Measurements from ENCODE around the gene STK32B.
"Not testable (repeated sequence)": the region's sequence is repeated elsewhere in the genome, so short reads cannot be mapped to it uniquely, and the experiment has no call there.

The STK32B gene

GRCh38 chr4:5278213-5278612 is 226.9 kb downstream of the STK32B start:
- DNase-seq = no peak

- not testable (repeated sequence) for DNase-seq
Measured at GRCh38 chr4:5280069-5280468, 228.8 kb downstream of the STK32B start.

GRCh38 chr4:5280828-5281227 is 229.5 kb downstream of the STK32B start:
- no peak for DNase-seq

GRCh38 chr4:5283837-5284236 is 232.6 kb downstream of the STK32B start:
- DNase-seq = no peak

GRCh38 chr4:5284517-5284916 is 233.2 kb downstream of the STK32B start:
- DNase-seq = no peak

GRCh38 chr4:5292101-5292500 is 240.8 kb downstream of the STK32B start:
- peak; percentile 67 for DNase-seq

- not testable (repeated sequence) for DNase-seq
Measured at GRCh38 chr4:5298000-5298787, 246.9 kb downstream of the STK32B start.

GRCh38 chr4:5300283-5300682 is 249.0 kb downstream of the STK32B start:
- DNase-seq = no peak

GRCh38 chr4:5307928-5308327 is 256.6 kb downstream of the STK32B start:
- DNase-seq = no peak

- DNase-seq = no peak
Measured at GRCh38 chr4:5322321-5322720, 271.0 kb downstream of the STK32B start.

- no peak for DNase-seq
Measured at GRCh38 chr4:5330339-5330989, 279.2 kb downstream of the STK32B start.

- DNase-seq = no peak
Measured at GRCh38 chr4:5337731-5338130, 286.5 kb downstream of the STK32B start.

- no peak for DNase-seq
Measured at GRCh38 chr4:5338531-5338930, 287.3 kb downstream of the STK32B start.

- peak; percentile 27 for DNase-seq
Measured at GRCh38 chr4:5340991-5341451, 289.7 kb downstream of the STK32B start.

- DNase-seq = no peak
Measured at GRCh38 chr4:5341526-5341925, 290.2 kb downstream of the STK32B start.

GRCh38 chr4:5355846-5356245 is 304.6 kb downstream of the STK32B start:
- DNase-seq = no peak

- no peak for DNase-seq
Measured at GRCh38 chr4:5357870-5358269, 306.6 kb downstream of the STK32B start.

GRCh38 chr4:5361968-5362367 is 310.7 kb downstream of the STK32B start:
- DNase-seq = peak; percentile 68

- no peak for DNase-seq
Measured at GRCh38 chr4:5364406-5364805, 313.1 kb downstream of the STK32B start.

- DNase-seq = no peak
Measured at GRCh38 chr4:5365071-5366008, 314.1 kb downstream of the STK32B start.

GRCh38 chr4:5366009-5366386 is 314.7 kb downstream of the STK32B start:
- no peak for DNase-seq

GRCh38 chr4:5366421-5366820 is 315.1 kb downstream of the STK32B start:
- DNase-seq = no peak

- DNase-seq = no peak
Measured at GRCh38 chr4:5368426-5368825, 317.1 kb downstream of the STK32B start.
